HG02610 (cell line): ENCODE data around the gene PATE3.

Source experiments
- ATAC-seq: cut with Tn5 transposase; IDR thresholded peaks from one replicate; pipeline ENCODE4 v1.9.1; 2021; ENCODE audit warnings: mild to moderate bottlenecking, moderate library complexity; ENCODE audit not compliant: unreplicated experiment

The PATE3 gene

GRCh38 chr11:125787827-125788226, at the start of gene PATE3:
Gene PATE3, plus strand, starts transcription at chr11:125788127. Its CDS starts 25 bp downstream, at chr11:125788152.
- no peak for ATAC-seq

GRCh38 chr11:125740617-125741016, 47.3 kb upstream of the PATE3 start:
- no peak for ATAC-seq

- ATAC-seq: no peak
Observed at GRCh38 chr11:125743681-125744080, 44.2 kb upstream of the PATE3 start.

GRCh38 chr11:125745979-125746378, 41.9 kb upstream of the PATE3 start, which contains the start of gene PATE1:
Gene PATE1, plus strand, starts transcription at chr11:125746279. Its CDS starts 26 bp downstream, at chr11:125746305.
- ATAC-seq: no peak

- no peak for ATAC-seq
Observed at GRCh38 chr11:125750629-125751028, 37.3 kb upstream of the PATE3 start.

- ATAC-seq: no peak
Observed at GRCh38 chr11:125756050-125756449, 31.9 kb upstream of the PATE3 start.

- ATAC-seq: no peak
Observed at GRCh38 chr11:125762445-125762844, 25.5 kb upstream of the PATE3 start.

GRCh38 chr11:125763483-125763882, 24.4 kb upstream of the PATE3 start:
- no peak for ATAC-seq

GRCh38 chr11:125766251-125766650, 21.7 kb upstream of the PATE3 start:
- ATAC-seq: no peak

- no peak for ATAC-seq
Observed at GRCh38 chr11:125768336-125769046, 19.4 kb upstream of the PATE3 start.

GRCh38 chr11:125770583-125770982, 17.3 kb upstream of the PATE3 start:
- ATAC-seq: no peak

GRCh38 chr11:125772834-125773505, 15.0 kb upstream of the PATE3 start:
- no peak for ATAC-seq

GRCh38 chr11:125773516-125773915, 14.4 kb upstream of the PATE3 start:
- ATAC-seq: no peak

- no peak for ATAC-seq
Observed at GRCh38 chr11:125777309-125777708, 10.6 kb upstream of the PATE3 start.

- no peak for ATAC-seq
Observed at GRCh38 chr11:125778728-125779127, 9.2 kb upstream of the PATE3 start, which contains the start of gene PATE2. Gene PATE2, minus strand, starts transcription at chr11:125778828. Its CDS starts 55 bp downstream, at chr11:125778773.

- ATAC-seq: no peak
Observed at GRCh38 chr11:125784678-125785077, 3.2 kb upstream of the PATE3 start.

- ATAC-seq: no peak
Observed at GRCh38 chr11:125790825-125791224, 2.9 kb downstream of the PATE3 start.

- no peak for ATAC-seq
Observed at GRCh38 chr11:125797641-125798040, 9.7 kb downstream of the PATE3 start.

GRCh38 chr11:125799808-125800207, 11.9 kb downstream of the PATE3 start:
- ATAC-seq: no peak

- ATAC-seq: no peak
Observed at GRCh38 chr11:125802387-125802786, 14.5 kb downstream of the PATE3 start.

- ATAC-seq: no peak
Observed at GRCh38 chr11:125807909-125808308, 20.0 kb downstream of the PATE3 start.

GRCh38 chr11:125833016-125833415, 45.1 kb downstream of the PATE3 start, which contains the start of gene PATE4:
Gene PATE4, plus strand, starts transcription at chr11:125833316. Its CDS starts 44 bp downstream, at chr11:125833360.
- no peak for ATAC-seq
